Heart left ventricle (tissue), 13 donors: ENCODE measurements around the gene CARD14.

Experiments used
- POLR2A ChIP-seq, 2 donors: fragments of 450-650 bp; IDR thresholded peaks; one replicate each; pipeline ENCODE4 v1.6.1; 2017; ENCODE audit warnings: antibody characterized with exemption in 2 of 2, mild to moderate bottlenecking in 2 of 2, moderate library complexity in 2 of 2
- TF ChIP-seq, protein P1 (sequence below), 12 donors: fragments of 200-600 bp; sonication (generic) in 4 of 12; IDR thresholded peaks; one replicate each; pipeline versions ENCODE4 v1.5.0 to v1.8.0; 2018 to 2022; ENCODE audit warnings: antibody characterized with exemption in 12 of 12, mild to moderate bottlenecking in 5 of 12
- donor health status: ischemic (EF 13 %, LVEDD 7.1; RV severe dilation, severe dysfunction).
- donor health status: DM: no; HTN: yes; CAD: no.
- donor health status: DM: no; HTN: no; CAD: no.
- donor health status: ischemic (EF 25% LVEDD 6.9; RV normal size, moderate dysfunction).
- donor health status: ischemic (EF 25% LVEDD 5.7; RV mildly dilated, moderate dysfunction).
- donor health status: ischemic (EF 35%, LVEDD 5.7; RV mildly dilated, moderate dysfunction).
- donor health status: nonischemic (EF 11% LVEDD 7.7; RV severe dilation, severe dysfunction).
- donor health status: DM: yes; HTN: yes; CAD: no.
- donor health status: PGD.
- donor health status: ischemic (EF 29% LVEDD 5.4; RV normal size, mild dysfunction).
- donor health status: nonischemic (EF 23%, LVEDD 6.1; RV moderate dilation, normal function).

DNA sequence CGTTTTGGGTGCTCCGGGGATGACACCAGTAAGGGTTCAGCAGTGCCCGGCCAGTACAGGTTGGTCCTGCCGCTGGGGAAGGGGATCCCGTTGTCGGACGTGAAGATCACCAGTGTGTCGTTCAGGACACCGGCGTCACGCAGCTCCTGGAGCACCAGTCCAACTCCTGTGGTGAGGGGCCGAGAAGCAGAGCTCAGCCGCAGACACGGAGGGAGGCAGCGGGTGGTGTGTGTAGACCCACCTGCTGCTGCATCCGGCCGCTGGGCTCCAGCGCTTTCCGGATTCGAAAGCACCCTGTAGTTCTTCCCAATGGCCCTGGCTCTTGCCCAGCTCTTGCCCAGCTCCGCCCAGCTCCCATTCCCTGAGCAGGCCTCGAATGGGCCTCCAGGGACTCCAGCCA lies 42.3 kb downstream of the CARD14 start:
- TF ChIP-seq, protein P1, sequence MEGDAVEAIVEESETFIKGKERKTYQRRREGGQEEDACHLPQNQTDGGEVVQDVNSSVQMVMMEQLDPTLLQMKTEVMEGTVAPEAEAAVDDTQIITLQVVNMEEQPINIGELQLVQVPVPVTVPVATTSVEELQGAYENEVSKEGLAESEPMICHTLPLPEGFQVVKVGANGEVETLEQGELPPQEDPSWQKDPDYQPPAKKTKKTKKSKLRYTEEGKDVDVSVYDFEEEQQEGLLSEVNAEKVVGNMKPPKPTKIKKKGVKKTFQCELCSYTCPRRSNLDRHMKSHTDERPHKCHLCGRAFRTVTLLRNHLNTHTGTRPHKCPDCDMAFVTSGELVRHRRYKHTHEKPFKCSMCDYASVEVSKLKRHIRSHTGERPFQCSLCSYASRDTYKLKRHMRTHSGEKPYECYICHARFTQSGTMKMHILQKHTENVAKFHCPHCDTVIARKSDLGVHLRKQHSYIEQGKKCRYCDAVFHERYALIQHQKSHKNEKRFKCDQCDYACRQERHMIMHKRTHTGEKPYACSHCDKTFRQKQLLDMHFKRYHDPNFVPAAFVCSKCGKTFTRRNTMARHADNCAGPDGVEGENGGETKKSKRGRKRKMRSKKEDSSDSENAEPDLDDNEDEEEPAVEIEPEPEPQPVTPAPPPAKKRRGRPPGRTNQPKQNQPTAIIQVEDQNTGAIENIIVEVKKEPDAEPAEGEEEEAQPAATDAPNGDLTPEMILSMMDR (IDR thresholded peaks at IDR 0.05) = no peak
- TF ChIP-seq POLR2A (IDR thresholded peaks at IDR 0.05) = no peak
